ENCODE results near the gene FRMD1.

DNA sequence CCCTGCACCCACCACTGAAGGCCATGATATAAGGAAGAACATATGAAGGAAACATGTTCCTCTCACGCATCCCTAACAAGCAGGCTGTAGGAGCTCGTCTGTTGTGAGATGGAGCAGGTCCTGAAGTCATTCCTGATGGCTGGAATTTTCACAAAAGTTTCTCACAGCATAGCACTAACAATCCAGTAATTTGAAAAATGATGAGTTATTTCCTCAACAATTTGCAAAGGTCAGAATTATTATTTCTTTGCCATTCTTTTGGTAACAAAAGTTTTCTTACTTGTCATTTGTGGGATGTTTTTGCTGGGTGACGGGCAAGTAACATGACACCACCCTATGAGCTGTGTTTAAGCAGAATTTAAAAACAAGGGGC lies 27.6 kb upstream of the FRMD1 start:
- TF ChIP-seq, protein P1, sequence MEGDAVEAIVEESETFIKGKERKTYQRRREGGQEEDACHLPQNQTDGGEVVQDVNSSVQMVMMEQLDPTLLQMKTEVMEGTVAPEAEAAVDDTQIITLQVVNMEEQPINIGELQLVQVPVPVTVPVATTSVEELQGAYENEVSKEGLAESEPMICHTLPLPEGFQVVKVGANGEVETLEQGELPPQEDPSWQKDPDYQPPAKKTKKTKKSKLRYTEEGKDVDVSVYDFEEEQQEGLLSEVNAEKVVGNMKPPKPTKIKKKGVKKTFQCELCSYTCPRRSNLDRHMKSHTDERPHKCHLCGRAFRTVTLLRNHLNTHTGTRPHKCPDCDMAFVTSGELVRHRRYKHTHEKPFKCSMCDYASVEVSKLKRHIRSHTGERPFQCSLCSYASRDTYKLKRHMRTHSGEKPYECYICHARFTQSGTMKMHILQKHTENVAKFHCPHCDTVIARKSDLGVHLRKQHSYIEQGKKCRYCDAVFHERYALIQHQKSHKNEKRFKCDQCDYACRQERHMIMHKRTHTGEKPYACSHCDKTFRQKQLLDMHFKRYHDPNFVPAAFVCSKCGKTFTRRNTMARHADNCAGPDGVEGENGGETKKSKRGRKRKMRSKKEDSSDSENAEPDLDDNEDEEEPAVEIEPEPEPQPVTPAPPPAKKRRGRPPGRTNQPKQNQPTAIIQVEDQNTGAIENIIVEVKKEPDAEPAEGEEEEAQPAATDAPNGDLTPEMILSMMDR (IDR thresholded peaks at IDR 0.05; ENCODE audit: extremely low read depth in 1 of 2, insufficient read depth in 1 of 2, low read depth in 1 of 2, low read length in 2 of 2), result no peak
- TF ChIP-seq POLR2A (IDR thresholded peaks at IDR 0.05; ENCODE audit: low read depth, low read length), result no peak
- TF ChIP-seq FOS (IDR thresholded peaks at IDR 0.05; ENCODE audit: borderline replicate concordance, insufficient read depth, low read length), result no peak
- no peak for TF ChIP-seq POLR2AphosphoS5 (IDR thresholded peaks at IDR 0.05; ENCODE audit: insufficient read depth, low read depth, low read length)
- no peak for TF ChIP-seq EZH2 (IDR thresholded peaks at IDR 0.05; ENCODE audit: borderline replicate concordance, low read depth, low read length, severe bottlenecking)
- TF ChIP-seq, protein P2, sequence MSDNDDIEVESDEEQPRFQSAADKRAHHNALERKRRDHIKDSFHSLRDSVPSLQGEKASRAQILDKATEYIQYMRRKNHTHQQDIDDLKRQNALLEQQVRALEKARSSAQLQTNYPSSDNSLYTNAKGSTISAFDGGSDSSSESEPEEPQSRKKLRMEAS (IDR thresholded peaks at IDR 0.05; ENCODE audit: insufficient read depth, insufficient read length), result no peak
- no peak for TF ChIP-seq GATA2 (IDR thresholded peaks at IDR 0.05; ENCODE audit: insufficient read depth, insufficient read length, low read depth, low read length)
